Cardiac muscle cell (in vitro differentiated cells and primary cell): ENCODE data around the gene RPS6KB2. TPM values are rescaled to one million over a fixed set of nuclear protein-coding genes. Genes with fewer than 3 reads are reported as not detected.

Experiments used
- DNase-seq, 2 donors: peaks; one replicate each; pipeline versions ENCODE4 v3.0.0 to v3.0.0-alpha.2; 2010 to 2017; ENCODE audit warnings: low read depth in 1 of 2, low spot score in 1 of 2
- H3K27ac ChIP-seq: fragments of 200-600 bp; sonication (generic); 2 replicates; pipeline ENCODE4 v1.5.1; 2016
- H3K27me3 ChIP-seq: fragments of 200-600 bp; sonication (generic); 2 replicates; pipeline ENCODE4 v1.6.0; 2016; ENCODE audit warnings: control low read depth
- H3K36me3 ChIP-seq: fragments of 200-600 bp; sonication (generic); 2 replicates; pipeline ENCODE4 v1.5.1; 2016; ENCODE audit warnings: control low read depth
- H3K4me1 ChIP-seq: fragments of 200-600 bp; sonication (generic); 2 replicates; pipeline ENCODE4 v1.8.1; 2017; ENCODE audit warnings: low read depth, mild to moderate bottlenecking, mixed run types
- H3K4me3 ChIP-seq: fragments of 200-600 bp; sonication (generic); 2 replicates; pipeline ENCODE4 v1.5.1; 2016; ENCODE audit warnings: mild to moderate bottlenecking
- H3K9me3 ChIP-seq: fragments of 200-600 bp; sonication (generic); 2 replicates; pipeline ENCODE4 v1.5.1; 2017; ENCODE audit warnings: low read depth, mild to moderate bottlenecking, control low read depth
- CTCF ChIP-seq: IDR thresholded peaks from 2 replicates; pipeline ENCODE4 v1.5.1; 2012; ENCODE audit warnings: low read depth, mild to moderate bottlenecking, low read length
- polyA plus RNA-seq: library from polyadenylated mRNA; unstranded; fragments of >200 nt; fragmentation: Nextera tagmentation; extraction: Ambion mirVana; gene quantifications from 2 replicates; pipeline ENCODE4 v1.2.1, GENCODE V29; 2016
- total RNA-seq: library from RNA; depleted of rRNA; stranded (reverse); fragments of >200 nt; gene quantifications from 2 replicates; pipeline ENCODE4 v1.2.3, GENCODE V29; 2016

RPS6KB2 gene
- total and polyA plus RNA-seq, 2 experiments from 2014 or later, result 92.5 to 97.0 TPM

GRCh38 chr11:67390947-67391303, 37.4 kb upstream of the RPS6KB2 start:
- Histone ChIP-seq H3K27me3 (no peaks in the 10 kb centered on the region), H3K36me3 (no peaks in the 10 kb centered on the region), H3K9me3 (no peaks in the 10 kb centered on the region), H3K27ac (peak overlapping the region; percentile 94), H3K4me3 (peak overlapping the region; percentile 55), H3K4me1 (peaks cover 6% of the 10 kb centered on the region)
- no peak for DNase-seq
- TF ChIP-seq CTCF, result no peak

DNA sequence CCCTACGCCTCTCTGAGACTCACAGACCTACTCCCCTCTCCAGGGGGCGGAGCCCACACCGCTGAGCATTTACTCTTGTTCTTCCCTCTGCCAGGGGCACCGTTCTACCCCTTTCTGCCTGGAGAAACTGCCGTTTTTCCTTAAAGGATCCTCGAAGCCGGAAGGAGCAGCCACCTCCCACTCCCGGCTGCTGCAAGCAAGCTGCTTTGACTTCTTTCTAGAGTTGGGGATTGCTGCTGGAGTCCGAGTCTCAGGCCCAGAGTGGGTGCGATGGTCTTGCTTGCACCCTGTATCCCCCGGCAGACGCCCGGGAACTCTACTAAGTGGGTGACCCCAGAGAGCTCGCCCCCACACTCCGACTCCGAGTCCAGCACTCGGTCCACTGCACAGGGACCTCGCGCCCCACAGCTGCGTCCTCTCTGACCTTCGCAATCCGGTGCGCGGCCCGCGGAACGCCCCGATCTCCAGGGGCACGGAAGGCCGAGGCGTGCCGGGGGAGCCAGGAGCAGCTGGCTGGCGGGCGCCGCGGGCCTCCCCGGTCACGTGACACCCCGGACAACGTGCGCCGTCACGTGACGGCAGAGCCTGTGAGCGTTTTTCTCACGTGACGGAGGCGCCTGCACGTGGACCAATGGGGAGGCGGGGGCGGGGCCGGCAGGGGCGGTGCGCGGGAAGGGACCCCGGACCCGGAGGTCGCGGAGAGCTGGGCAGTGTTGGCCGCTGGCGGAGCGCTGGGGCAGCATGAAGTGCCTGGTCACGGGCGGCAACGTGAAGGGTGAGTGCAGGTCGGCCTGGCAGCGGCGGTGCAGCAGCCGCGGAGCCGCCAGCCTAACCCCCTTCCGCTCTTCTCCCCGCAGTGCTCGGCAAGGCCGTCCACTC, 36.8 kb upstream of the RPS6KB2 start, which contains the start of gene RAD9A:
Gene RAD9A, plus strand, starts transcription at position 683 of the 879 bp plus-strand sequence. Its CDS starts 59 bp downstream, at position 742.
- no peak for TF ChIP-seq CTCF
- no peaks in the 10 kb centered on the region for H3K36me3 ChIP-seq
- peaks cover 6% of the 10 kb centered on the region for H3K4me1 ChIP-seq
- H3K27me3 ChIP-seq, result no peaks in the 10 kb centered on the region
- peak within 1 kb of the TSS; percentile 94 for H3K27ac ChIP-seq
- DNase-seq, result peak; percentile 95 to 98
- H3K9me3 ChIP-seq, result no peaks in the 10 kb centered on the region
- H3K4me3 ChIP-seq, result peak within 1 kb of the TSS; percentile 55

DNA sequence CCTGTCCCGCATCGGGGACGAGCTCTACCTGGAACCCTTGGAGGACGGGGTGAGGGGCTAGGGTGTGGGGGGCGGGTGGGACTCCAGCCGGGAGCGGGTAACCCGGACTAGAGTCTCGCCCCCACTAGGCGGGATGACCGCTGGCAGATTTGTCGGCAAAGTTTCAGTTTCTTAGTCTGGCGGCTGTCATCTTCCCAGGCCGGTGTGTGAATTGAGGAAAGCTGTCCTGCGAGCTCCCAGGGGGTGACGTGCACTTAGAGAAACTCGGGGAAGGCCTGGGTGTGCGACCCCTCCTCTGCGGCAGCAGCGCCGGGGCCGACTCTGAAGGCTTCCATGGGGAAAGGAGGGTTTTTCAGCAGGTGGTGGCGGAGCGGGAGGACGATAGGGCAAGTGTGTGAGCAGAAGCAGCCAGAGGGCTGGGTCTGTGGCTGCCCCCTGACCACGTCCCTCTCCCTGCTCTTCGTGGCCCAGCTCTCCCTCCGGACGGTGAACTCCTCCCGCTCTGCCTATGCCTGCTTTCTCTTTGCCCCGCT, 36.0 kb upstream of the RPS6KB2 start:
- peaks cover 3% of the 10 kb centered on the region for H3K36me3 ChIP-seq
- H3K27ac ChIP-seq, result no peak overlapping the region
- no peak for DNase-seq
- peaks cover 6% of the 10 kb centered on the region for H3K4me1 ChIP-seq
- no peaks in the 10 kb centered on the region for H3K27me3 ChIP-seq
- H3K9me3 ChIP-seq, result no peaks in the 10 kb centered on the region
- H3K4me3 ChIP-seq, result peak overlapping the region; percentile 55
- TF ChIP-seq CTCF, result no peak

- Histone ChIP-seq H3K4me3 (no peak overlapping the region), H3K27me3 (no peaks in the 10 kb centered on the region), H3K4me1 (peaks cover 6% of the 10 kb centered on the region), H3K36me3 (peaks cover 14% of the 10 kb centered on the region), H3K27ac (no peak overlapping the region), H3K9me3 (no peaks in the 10 kb centered on the region)
- TF ChIP-seq CTCF, result no peak
- DNase-seq, result no peak
Observed at GRCh38 chr11:67393437-67393836, 34.9 kb upstream of the RPS6KB2 start.

GRCh38 chr11:67393990-67394389, 34.3 kb upstream of the RPS6KB2 start:
- Histone ChIP-seq H3K4me1 (peaks cover 6% of the 10 kb centered on the region), H3K36me3 (peaks cover 16% of the 10 kb centered on the region), H3K27me3 (no peaks in the 10 kb centered on the region), H3K9me3 (no peaks in the 10 kb centered on the region), H3K4me3 (no peak overlapping the region), H3K27ac (no peak overlapping the region)
- DNase-seq, result no peak
- TF ChIP-seq CTCF, result no peak
